Kidney epithelial cell (primary cell): Measurements from ENCODE around the gene NAGPA. TPM values are rescaled to one million over a fixed set of nuclear protein-coding genes. Genes with fewer than 3 reads are reported as not detected.

Experiments
- DNase-seq: peaks from one replicate; pipeline ENCODE4 v3.0.0-alpha.2; 2010; ENCODE audit warnings: low read depth
- H3K27me3 ChIP-seq: 2 replicates; pipeline ENCODE4 v1.6.0; 2011; ENCODE audit warnings: low read length; ENCODE audit not compliant: control insufficient read depth, insufficient read depth
- H3K36me3 ChIP-seq: 2 replicates; pipeline ENCODE4 v1.5.1; 2011; ENCODE audit warnings: low read length; ENCODE audit not compliant: control insufficient read depth, insufficient read depth
- H3K4me3 ChIP-seq: 2 replicates; pipeline ENCODE4 v1.5.1; 2011; ENCODE audit warnings: low read depth, mild to moderate bottlenecking, control low read depth, low read length
- CTCF ChIP-seq: IDR thresholded peaks from 2 replicates; pipeline ENCODE4 v1.5.1; 2011; ENCODE audit warnings: mild to moderate bottlenecking, moderate library complexity, low read length, control low read depth, inconsistent platforms; ENCODE audit not compliant: insufficient read depth, poor library complexity, severe bottlenecking
- total RNA-seq: library from RNA; depleted of rRNA; stranded (reverse); fragments of >200 nt; gene quantifications from 2 replicates; pipeline ENCODE4 v1.2.3, GENCODE V29; 2015

NAGPA gene
- total RNA-seq, 1 donor from 2014 or later = 40.0 TPM

- DNase-seq = no peak
- Histone ChIP-seq H3K36me3 (no peaks in the 10 kb centered on the region), H3K27me3 (peaks cover 22% of the 10 kb centered on the region), H3K4me3 (no peak overlapping the region)
- TF ChIP-seq CTCF = no peak
Observed at GRCh38 chr16:4982056-4982867, 51.5 kb downstream of the NAGPA start.

GRCh38 chr16:4981473-4981872 is 52.3 kb downstream of the NAGPA start:
- H3K27me3 ChIP-seq = peaks cover 21% of the 10 kb centered on the region
- no peak for TF ChIP-seq CTCF
- H3K36me3 ChIP-seq = no peaks in the 10 kb centered on the region
- H3K4me3 ChIP-seq = no peak overlapping the region
- DNase-seq = no peak

GRCh38 chr16:4980691-4981090 is 53.0 kb downstream of the NAGPA start:
- no peak for TF ChIP-seq CTCF
- Histone ChIP-seq H3K4me3 (no peak overlapping the region), H3K36me3 (no peaks in the 10 kb centered on the region), H3K27me3 (peaks cover 21% of the 10 kb centered on the region)
- DNase-seq = no peak

- Histone ChIP-seq H3K4me3 (no peak overlapping the region), H3K36me3 (no peaks in the 10 kb centered on the region), H3K27me3 (peaks cover 21% of the 10 kb centered on the region)
- no peak for TF ChIP-seq CTCF
- no peak for DNase-seq
Observed at GRCh38 chr16:4979736-4980660, 53.7 kb downstream of the NAGPA start.

- TF ChIP-seq CTCF = no peak
- no peak overlapping the region for H3K4me3 ChIP-seq
- DNase-seq = no peak
- no peaks in the 10 kb centered on the region for H3K36me3 ChIP-seq
- peaks cover 21% of the 10 kb centered on the region for H3K27me3 ChIP-seq
Observed at GRCh38 chr16:4979164-4979563, 54.6 kb downstream of the NAGPA start.
